Mesendoderm (in vitro differentiated cells): Measurements from ENCODE around the gene TP53BP2.

ENCODE experiments used
- DNase-seq: peaks from one replicate; pipeline ENCODE4 v3.0.0; 2013
- H2AK5ac ChIP-seq: 2 replicates; pipeline ENCODE4 v1.6.1; 2013; ENCODE audit warnings: low read length, inconsistent platforms
- H2BK120ac ChIP-seq: 2 replicates; pipeline ENCODE4 v1.6.1; 2013; ENCODE audit warnings: low read depth, mild to moderate bottlenecking, low read length, moderate library complexity, mixed read lengths
- H2BK15ac ChIP-seq: replicated peaks from 2 replicates; pipeline ENCODE4 v1.6.1; 2013; ENCODE audit warnings: low read depth, mild to moderate bottlenecking, moderate library complexity
- H2BK5ac ChIP-seq: 2 replicates; pipeline ENCODE4 v1.6.1; 2013; ENCODE audit warnings: low read length, inconsistent platforms
- H3K18ac ChIP-seq: 2 replicates; pipeline ENCODE4 v1.6.1; 2013; ENCODE audit warnings: mild to moderate bottlenecking, low read length, mixed read lengths
- H3K23ac ChIP-seq: one replicate; pipeline ENCODE4 v1.6.1; 2013; ENCODE audit warnings: low read length
- H3K27ac ChIP-seq: 2 replicates; pipeline ENCODE4 v1.5.1; 2013; ENCODE audit warnings: low read depth, mild to moderate bottlenecking, inconsistent platforms, low read length, moderate library complexity
- H3K27me3 ChIP-seq: 2 replicates; pipeline ENCODE4 v1.6.1; 2013; ENCODE audit warnings: low read length, control low read depth, mild to moderate bottlenecking, inconsistent platforms; ENCODE audit not compliant: insufficient read depth, poor library complexity
- H3K36me3 ChIP-seq: 2 replicates; pipeline ENCODE4 v1.6.1; 2013; ENCODE audit warnings: low read length, inconsistent platforms; ENCODE audit not compliant: control insufficient read depth, insufficient read depth
- H3K4ac ChIP-seq: one replicate; pipeline ENCODE4 v1.6.1; 2013; ENCODE audit warnings: low read depth, mild to moderate bottlenecking, low read length, moderate library complexity
- H3K4me1 ChIP-seq: 2 replicates; pipeline ENCODE4 v1.6.1; 2013; ENCODE audit warnings: low read depth, low read length, inconsistent platforms; ENCODE audit not compliant: control insufficient read depth
- H3K4me2 ChIP-seq: 2 replicates; pipeline ENCODE4 v1.6.1; 2013; ENCODE audit warnings: low read length
- H3K4me3 ChIP-seq: 2 replicates; pipeline ENCODE4 v1.5.1; 2013; ENCODE audit warnings: mild to moderate bottlenecking, low read length
- H3K56ac ChIP-seq: one replicate; pipeline ENCODE4 v1.6.1; 2013; ENCODE audit warnings: low read length
- H3K79me1 ChIP-seq: 2 replicates; pipeline ENCODE4 v1.6.1; 2013; ENCODE audit warnings: low read length, inconsistent platforms
- H3K79me2 ChIP-seq: 2 replicates; pipeline ENCODE4 v1.6.1; 2013; ENCODE audit warnings: mild to moderate bottlenecking, low read length; ENCODE audit not compliant: control insufficient read depth, insufficient read depth
- H3K9ac ChIP-seq: 2 replicates; pipeline ENCODE4 v1.6.1; 2013; ENCODE audit warnings: low read length, inconsistent platforms
- H4K5ac ChIP-seq: one replicate; pipeline ENCODE4 v1.6.1; 2013; ENCODE audit warnings: low read length
- H4K8ac ChIP-seq: one replicate; pipeline ENCODE4 v1.6.1; 2013; ENCODE audit warnings: low read depth, mild to moderate bottlenecking, control low read depth, low read length, moderate library complexity
- WGBS: extraction: QIAGEN DNeasy Blood & Tissue Kit; methylation state at CpG from one replicate; pipeline ENCODE4 v1.1.7; 2013; ENCODE audit warnings: low lambda C conversion rate, missing lambda C conversion rate; ENCODE audit not compliant: insufficient coverage; ENCODE audit errors: extremely low coverage; 5-methylcytosine and 5-hydroxymethylcytosine counted together

Gene TP53BP2

DNA sequence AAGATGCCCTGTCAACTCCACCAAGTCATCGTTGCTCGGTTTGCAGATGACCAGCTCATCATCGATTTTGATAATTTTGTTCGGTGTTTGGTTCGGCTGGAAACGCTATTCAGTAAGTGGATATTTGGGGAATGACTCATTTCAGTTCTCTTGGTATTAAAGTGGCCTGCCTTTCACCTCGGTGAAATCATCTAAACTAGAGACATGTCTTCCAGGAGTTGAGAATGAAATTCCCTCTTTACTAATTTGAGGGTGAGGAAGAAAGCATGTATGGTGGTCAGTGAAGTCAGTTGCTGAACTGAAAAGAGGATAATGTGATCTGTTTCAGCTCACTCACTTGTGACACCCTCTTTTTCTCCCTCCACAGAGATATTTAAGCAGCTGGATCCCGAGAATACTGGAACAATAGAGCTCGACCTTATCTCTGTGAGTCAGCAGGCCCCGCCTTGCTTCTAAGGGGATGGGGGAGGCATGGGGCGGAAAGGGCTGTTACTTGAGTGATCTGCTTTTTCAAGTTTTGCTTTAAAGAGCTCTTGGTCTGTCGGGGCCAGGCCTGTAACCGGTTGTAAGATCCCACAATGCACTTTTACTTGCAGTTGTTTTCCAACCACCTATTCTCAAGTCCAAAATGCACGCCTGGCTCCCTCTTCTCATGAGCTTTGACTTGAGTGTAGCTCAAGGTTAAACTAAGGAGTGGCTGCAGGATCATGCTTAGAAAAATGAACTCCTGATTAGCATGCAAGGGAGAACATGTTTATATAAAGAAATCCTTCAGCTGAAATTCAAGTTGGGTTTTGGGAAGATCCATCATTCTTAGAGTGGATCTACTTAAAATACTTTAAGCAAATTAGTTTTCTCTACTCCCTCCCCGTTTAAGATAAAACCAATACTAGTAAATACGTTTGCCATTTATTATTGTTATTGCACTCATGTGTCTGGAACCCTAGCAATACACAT, 73.7 kb downstream of the TP53BP2 start:
- H3K4me3 ChIP-seq, result no peak overlapping the region
- H3K56ac ChIP-seq, result peak overlapping the region; percentile 58
- H3K4me2 ChIP-seq, result no peak overlapping the region
- H3K4me1 ChIP-seq, result peaks cover 10% of the 10 kb centered on the region
- H3K79me1 ChIP-seq, result no peaks in the 10 kb centered on the region
- H4K5ac ChIP-seq, result peak overlapping the region; percentile 33
- peak overlapping the region; percentile 31 for H2BK5ac ChIP-seq
- H3K36me3 ChIP-seq, result peaks cover 5% of the 10 kb centered on the region
- H2BK15ac ChIP-seq, result no peak overlapping the region
- H3K4ac ChIP-seq, result no peak overlapping the region
- H3K23ac ChIP-seq, result no peak overlapping the region
- no peak overlapping the region for H2AK5ac ChIP-seq
- DNase-seq, result peak; percentile 92
- no peaks in the 10 kb centered on the region for H3K79me2 ChIP-seq
- H3K18ac ChIP-seq, result no peak overlapping the region
- peak overlapping the region; percentile 57 for H3K27ac ChIP-seq
- no peaks in the 10 kb centered on the region for H3K27me3 ChIP-seq
- H4K8ac ChIP-seq, result no peak overlapping the region
- WGBS, result no CpG with 5 or more reads among the region's 16 CpGs
- H3K9ac ChIP-seq, result peak overlapping the region; percentile 50
- H2BK120ac ChIP-seq, result no peak overlapping the region

DNA sequence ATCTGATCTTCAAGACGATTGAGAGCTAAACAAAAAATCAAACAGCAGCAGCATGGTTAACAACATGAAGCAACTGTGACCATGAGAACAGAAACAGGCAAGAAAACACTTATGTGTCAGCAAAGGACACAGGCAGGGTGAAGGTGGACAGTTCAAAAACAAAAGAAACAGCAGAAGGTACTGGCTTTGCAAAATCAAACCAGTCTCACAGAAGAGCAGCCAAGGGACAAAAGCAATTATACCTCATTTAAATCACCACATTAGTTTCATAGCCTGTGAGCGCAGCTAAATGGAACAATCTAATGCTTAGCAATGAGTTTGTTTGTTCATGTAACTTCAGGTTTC, 74.3 kb downstream of the TP53BP2 start:
- Histone ChIP-seq H2BK120ac (no peak overlapping the region), H3K79me1 (no peaks in the 10 kb centered on the region), H3K9ac (peak overlapping the region; percentile 11), H3K4me1 (peaks cover 10% of the 10 kb centered on the region), H3K79me2 (no peaks in the 10 kb centered on the region), H3K23ac (no peak overlapping the region), H3K18ac (no peak overlapping the region), H2AK5ac (no peak overlapping the region), H3K4ac (no peak overlapping the region), H4K8ac (no peak overlapping the region), H3K27ac (peak overlapping the region; percentile 57), H4K5ac (no peak overlapping the region), H3K56ac (peak overlapping the region; percentile 58), H3K4me3 (no peak overlapping the region), H3K27me3 (no peaks in the 10 kb centered on the region), H3K36me3 (peaks cover 5% of the 10 kb centered on the region), H2BK15ac (no peak overlapping the region), H3K4me2 (no peak overlapping the region), H2BK5ac (no peak overlapping the region)
- no peak for DNase-seq
- WGBS, result no CpG with 5 or more reads among the region's 2 CpGs

DNA sequence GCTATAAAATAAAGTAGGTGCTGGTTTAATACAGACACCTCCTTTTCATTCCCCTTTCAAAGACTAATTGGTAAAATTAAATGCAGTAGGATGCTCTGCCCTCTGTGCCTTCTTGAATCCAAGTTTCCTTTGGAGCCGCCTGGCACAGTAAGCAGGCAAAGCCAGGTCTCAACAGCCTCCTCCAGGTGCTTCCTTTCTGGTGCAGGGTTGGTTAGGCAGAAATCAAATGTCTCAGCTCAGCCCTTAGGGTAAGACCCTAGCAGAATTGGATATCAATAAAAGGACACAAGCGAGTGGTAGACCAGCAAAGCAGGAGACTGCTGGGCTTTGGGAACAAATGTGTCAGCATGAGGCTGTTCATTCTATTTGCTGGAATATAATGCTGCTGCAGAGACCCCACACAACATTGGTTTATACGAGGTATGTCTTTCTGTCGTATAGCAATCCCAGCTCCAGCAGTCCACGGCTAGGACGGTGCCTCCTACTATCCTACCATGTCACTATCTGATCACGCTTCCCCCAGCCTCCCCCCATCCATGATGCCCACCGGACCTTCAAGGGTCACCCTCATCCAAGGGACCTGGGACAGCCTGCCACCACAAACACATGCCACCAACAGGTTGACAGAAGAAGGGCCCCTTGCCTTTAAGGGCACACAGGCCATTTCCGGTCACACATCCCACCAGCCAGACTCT, 75.0 kb downstream of the TP53BP2 start:
- no peak overlapping the region for H2AK5ac ChIP-seq
- H2BK120ac ChIP-seq, result no peak overlapping the region
- H2BK15ac ChIP-seq, result no peak overlapping the region
- no peak overlapping the region for H3K18ac ChIP-seq
- no CpG with 5 or more reads among the region's 9 CpGs for WGBS
- no peak overlapping the region for H3K4me3 ChIP-seq
- H3K4me1 ChIP-seq, result peaks cover 10% of the 10 kb centered on the region
- no peak overlapping the region for H3K9ac ChIP-seq
- H3K23ac ChIP-seq, result no peak overlapping the region
- no peak overlapping the region for H3K27ac ChIP-seq
- H2BK5ac ChIP-seq, result no peak overlapping the region
- no peak overlapping the region for H3K4ac ChIP-seq
- no peaks in the 10 kb centered on the region for H3K79me2 ChIP-seq
- DNase-seq, result no peak
- no peak overlapping the region for H3K4me2 ChIP-seq
- H4K5ac ChIP-seq, result no peak overlapping the region
- H3K56ac ChIP-seq, result peak overlapping the region; percentile 25
- H3K79me1 ChIP-seq, result no peaks in the 10 kb centered on the region
- H3K27me3 ChIP-seq, result no peaks in the 10 kb centered on the region
- no peak overlapping the region for H4K8ac ChIP-seq
- peaks cover 5% of the 10 kb centered on the region for H3K36me3 ChIP-seq

DNA sequence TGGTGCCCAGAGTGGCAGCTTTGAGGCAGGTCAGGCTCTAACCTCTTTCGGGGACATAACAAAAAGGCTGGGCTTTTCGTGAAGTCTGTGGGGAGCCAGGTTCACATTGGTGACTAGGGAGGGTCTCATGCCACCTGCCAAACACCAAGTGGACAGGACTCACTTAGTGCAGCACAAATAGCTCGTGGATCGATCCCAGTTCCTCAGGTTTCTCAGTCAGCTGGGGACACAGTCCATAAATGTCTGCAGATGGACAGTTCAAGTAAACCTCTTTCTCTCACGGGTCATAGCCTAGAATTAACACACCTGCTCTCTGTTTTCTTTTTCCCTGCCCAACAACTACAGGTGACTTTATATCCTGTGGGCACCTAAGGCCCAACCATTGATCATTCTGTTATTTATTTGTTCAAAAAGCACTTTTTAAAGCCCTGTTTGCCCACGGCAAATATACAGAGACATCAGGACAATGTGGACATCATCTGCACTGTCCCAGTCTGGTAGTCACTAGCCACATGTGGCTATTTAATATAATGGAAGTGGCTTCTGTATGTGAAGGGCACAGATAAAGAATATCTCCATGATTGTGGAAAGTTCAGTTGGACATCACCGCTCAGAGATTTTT, 79.9 kb downstream of the TP53BP2 start:
- Histone ChIP-seq H3K4me2 (no peak overlapping the region), H3K4me3 (no peak overlapping the region), H3K56ac (no peak overlapping the region), H2AK5ac (no peak overlapping the region), H4K5ac (no peak overlapping the region), H3K36me3 (no peaks in the 10 kb centered on the region), H3K79me2 (no peaks in the 10 kb centered on the region), H3K18ac (no peak overlapping the region), H3K4ac (no peak overlapping the region), H3K23ac (no peak overlapping the region), H2BK5ac (no peak overlapping the region), H3K4me1 (peaks cover 5% of the 10 kb centered on the region), H4K8ac (no peak overlapping the region), H3K79me1 (no peaks in the 10 kb centered on the region), H2BK15ac (no peak overlapping the region), H3K27ac (no peak overlapping the region), H2BK120ac (no peak overlapping the region), H3K27me3 (no peaks in the 10 kb centered on the region), H3K9ac (no peak overlapping the region)
- no CpG with 5 or more reads among the region's 7 CpGs for WGBS
- DNase-seq, result no peak

DNA sequence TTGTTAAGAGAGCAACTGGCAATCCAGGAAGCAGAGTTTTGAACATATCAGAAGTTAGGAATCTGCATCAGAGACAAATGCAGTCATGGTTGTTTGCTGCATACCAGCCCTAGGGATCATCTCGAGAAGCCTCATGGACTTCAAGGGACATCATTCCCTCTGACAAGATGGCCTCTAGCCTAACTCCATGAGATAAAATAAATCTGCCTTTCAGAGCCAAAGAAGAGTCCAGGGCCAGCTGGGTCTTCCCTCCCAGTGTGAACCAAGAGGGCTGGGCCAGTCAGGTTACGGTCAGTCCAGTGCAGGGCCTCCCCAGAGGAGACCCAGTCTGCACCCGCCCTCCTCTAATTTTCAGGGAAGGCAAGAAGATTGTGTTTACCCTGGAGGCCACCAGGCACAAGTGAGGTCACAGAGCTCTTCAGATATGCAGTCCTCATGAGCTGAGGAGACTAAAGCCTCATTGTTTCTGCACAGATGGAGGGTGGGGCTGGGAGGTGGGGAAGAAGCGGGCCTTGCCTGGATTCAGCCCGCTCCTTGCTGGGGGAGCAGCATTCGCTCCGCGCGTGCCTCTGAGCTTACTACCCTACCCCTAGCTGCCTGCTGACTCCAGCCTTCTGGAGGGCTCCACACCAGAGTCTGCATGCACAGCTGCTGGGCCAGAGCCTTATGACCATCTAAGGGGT, 80.6 kb downstream of the TP53BP2 start:
- no CpG with 5 or more reads among the region's 9 CpGs for WGBS
- Histone ChIP-seq H3K18ac (no peak overlapping the region), H3K36me3 (no peaks in the 10 kb centered on the region), H4K5ac (no peak overlapping the region), H3K9ac (no peak overlapping the region), H3K27me3 (no peaks in the 10 kb centered on the region), H3K4me3 (no peak overlapping the region), H4K8ac (no peak overlapping the region), H3K27ac (no peak overlapping the region), H3K4me1 (peaks cover 5% of the 10 kb centered on the region), H2AK5ac (no peak overlapping the region), H2BK120ac (no peak overlapping the region), H3K79me2 (no peaks in the 10 kb centered on the region), H3K56ac (no peak overlapping the region), H2BK5ac (no peak overlapping the region), H3K4me2 (no peak overlapping the region), H3K79me1 (no peaks in the 10 kb centered on the region), H3K23ac (no peak overlapping the region), H3K4ac (no peak overlapping the region), H2BK15ac (no peak overlapping the region)
- peak; percentile 64 for DNase-seq
